T-helper 2 cell treated with Interferon-gamma antibody and Interleukin-4, amounts not matched to agents 5 μg/mL and 100 μg/mL, for 36 hours (primary cell): ENCODE data around the gene LMCD1.

Source experiments
- DNase-seq: peaks from one replicate; pipeline ENCODE4 v3.0.0; 2021; ENCODE audit warnings: low spot score
- H3K27ac Mint-ChIP-seq: one replicate; pipeline ENCODE4 v1.8.0; 2021; ENCODE audit warnings: mild to moderate bottlenecking, mixed read lengths
- H3K27me3 Mint-ChIP-seq: one replicate; pipeline ENCODE4 v1.8.0; 2021; ENCODE audit warnings: low read depth, mixed read lengths
- H3K36me3 Mint-ChIP-seq: one replicate; pipeline ENCODE4 v1.8.0; 2021; ENCODE audit warnings: low read depth, mixed read lengths
- H3K4me1 Mint-ChIP-seq: one replicate; pipeline ENCODE4 v1.8.0; 2021; ENCODE audit warnings: low read depth, mixed read lengths
- H3K4me3 Mint-ChIP-seq: one replicate; pipeline ENCODE4 v1.8.0; 2022; ENCODE audit warnings: mild to moderate bottlenecking, moderate library complexity, mixed read lengths
- H3K9me3 Mint-ChIP-seq: one replicate; pipeline ENCODE4 v1.8.0; 2021; ENCODE audit warnings: mixed read lengths

Gene LMCD1

GRCh38 chr3:8488877-8489276 is 12.7 kb upstream of the LMCD1 start:
- H3K27me3 Mint-ChIP-seq, result no peaks in the 10 kb centered on the region
- H3K4me1 Mint-ChIP-seq, result no peaks in the 10 kb centered on the region
- H3K9me3 Mint-ChIP-seq, result no peaks in the 10 kb centered on the region
- no peak overlapping the region for H3K4me3 Mint-ChIP-seq
- no peaks in the 10 kb centered on the region for H3K36me3 Mint-ChIP-seq
- DNase-seq, result no peak
- H3K27ac Mint-ChIP-seq, result no peak overlapping the region

- no peak overlapping the region for H3K4me3 Mint-ChIP-seq
- no peaks in the 10 kb centered on the region for H3K4me1 Mint-ChIP-seq
- H3K27me3 Mint-ChIP-seq, result no peaks in the 10 kb centered on the region
- H3K9me3 Mint-ChIP-seq, result no peaks in the 10 kb centered on the region
- no peaks in the 10 kb centered on the region for H3K36me3 Mint-ChIP-seq
- H3K27ac Mint-ChIP-seq, result no peak overlapping the region
- no peak for DNase-seq
Measured at GRCh38 chr3:8489278-8489792, 12.3 kb upstream of the LMCD1 start.

- Mint-ChIP-seq H3K4me1 (no peaks in the 10 kb centered on the region), H3K4me3 (no peak overlapping the region), H3K27ac (no peak overlapping the region), H3K27me3 (no peaks in the 10 kb centered on the region), H3K36me3 (no peaks in the 10 kb centered on the region), H3K9me3 (no peaks in the 10 kb centered on the region)
- no peak for DNase-seq
Measured at GRCh38 chr3:8490079-8490552, 11.5 kb upstream of the LMCD1 start.

- Mint-ChIP-seq H3K4me3 (no peak overlapping the region), H3K27me3 (no peaks in the 10 kb centered on the region), H3K9me3 (no peaks in the 10 kb centered on the region), H3K36me3 (no peaks in the 10 kb centered on the region), H3K27ac (no peak overlapping the region), H3K4me1 (no peaks in the 10 kb centered on the region)
- DNase-seq, result no peak
Measured at GRCh38 chr3:8491271-8492144, 10.1 kb upstream of the LMCD1 start.

GRCh38 chr3:8492744-8493511 is 8.7 kb upstream of the LMCD1 start:
- no peaks in the 10 kb centered on the region for H3K4me1 Mint-ChIP-seq
- H3K9me3 Mint-ChIP-seq, result no peaks in the 10 kb centered on the region
- no peak for DNase-seq
- no peak overlapping the region for H3K27ac Mint-ChIP-seq
- no peak overlapping the region for H3K4me3 Mint-ChIP-seq
- H3K27me3 Mint-ChIP-seq, result no peaks in the 10 kb centered on the region
- no peaks in the 10 kb centered on the region for H3K36me3 Mint-ChIP-seq

GRCh38 chr3:8493744-8494143 is 7.9 kb upstream of the LMCD1 start:
- DNase-seq, result no peak
- Mint-ChIP-seq H3K27ac (no peak overlapping the region), H3K4me3 (no peak overlapping the region)

GRCh38 chr3:8494327-8494726 is 7.3 kb upstream of the LMCD1 start:
- H3K4me3 Mint-ChIP-seq, result no peak overlapping the region
- H3K36me3 Mint-ChIP-seq, result no peaks in the 10 kb centered on the region
- no peak overlapping the region for H3K27ac Mint-ChIP-seq
- H3K27me3 Mint-ChIP-seq, result no peaks in the 10 kb centered on the region
- H3K4me1 Mint-ChIP-seq, result no peaks in the 10 kb centered on the region
- no peak for DNase-seq
- H3K9me3 Mint-ChIP-seq, result no peaks in the 10 kb centered on the region

More at GRCh38 chr3:8493744-8494143, 7.9 kb upstream of the LMCD1 start:
- no peaks in the 10 kb centered on the region for H3K9me3 Mint-ChIP-seq
- no peaks in the 10 kb centered on the region for H3K27me3 Mint-ChIP-seq
- no peaks in the 10 kb centered on the region for H3K36me3 Mint-ChIP-seq
- H3K4me1 Mint-ChIP-seq, result no peaks in the 10 kb centered on the region

GRCh38 chr3:8497582-8497981 is 4.0 kb upstream of the LMCD1 start:
- Mint-ChIP-seq H3K36me3 (no peaks in the 10 kb centered on the region), H3K27me3 (peaks cover 16% of the 10 kb centered on the region), H3K27ac (no peak overlapping the region), H3K9me3 (no peaks in the 10 kb centered on the region), H3K4me3 (no peak overlapping the region), H3K4me1 (peaks cover 7% of the 10 kb centered on the region)
- DNase-seq, result no peak

- Mint-ChIP-seq H3K27me3 (peaks cover 17% of the 10 kb centered on the region), H3K27ac (no peak overlapping the region), H3K4me3 (no peak overlapping the region), H3K9me3 (no peaks in the 10 kb centered on the region), H3K36me3 (no peaks in the 10 kb centered on the region), H3K4me1 (peaks cover 7% of the 10 kb centered on the region)
- DNase-seq, result no peak
Measured at GRCh38 chr3:8499181-8499611, 2.4 kb upstream of the LMCD1 start.

GRCh38 chr3:8500319-8500988 is 1.2 kb upstream of the LMCD1 start:
- no peak overlapping the region for H3K27ac Mint-ChIP-seq
- DNase-seq, result no peak
- H3K9me3 Mint-ChIP-seq, result no peaks in the 10 kb centered on the region
- H3K36me3 Mint-ChIP-seq, result no peaks in the 10 kb centered on the region
- peaks cover 17% of the 10 kb centered on the region for H3K27me3 Mint-ChIP-seq
- H3K4me1 Mint-ChIP-seq, result peaks cover 7% of the 10 kb centered on the region
- H3K4me3 Mint-ChIP-seq, result no peak overlapping the region

GRCh38 chr3:8500989-8501370 is 643 bp upstream of the LMCD1 start:
- peaks cover 17% of the 10 kb centered on the region for H3K27me3 Mint-ChIP-seq
- H3K9me3 Mint-ChIP-seq, result no peaks in the 10 kb centered on the region
- peak overlapping the region; percentile 4 for H3K27ac Mint-ChIP-seq
- no peaks in the 10 kb centered on the region for H3K36me3 Mint-ChIP-seq
- peaks cover 7% of the 10 kb centered on the region for H3K4me1 Mint-ChIP-seq
- no peak for DNase-seq
- peak overlapping the region; percentile 77 for H3K4me3 Mint-ChIP-seq

- peaks cover 17% of the 10 kb centered on the region for H3K27me3 Mint-ChIP-seq
- H3K36me3 Mint-ChIP-seq, result no peaks in the 10 kb centered on the region
- peaks cover 7% of the 10 kb centered on the region for H3K4me1 Mint-ChIP-seq
- no peak overlapping the region for H3K4me3 Mint-ChIP-seq
- H3K9me3 Mint-ChIP-seq, result no peaks in the 10 kb centered on the region
- DNase-seq, result no peak
- H3K27ac Mint-ChIP-seq, result no peak overlapping the region
Measured at GRCh38 chr3:8503461-8503860, 1.8 kb downstream of the LMCD1 start.

- no peaks in the 10 kb centered on the region for H3K36me3 Mint-ChIP-seq
- H3K9me3 Mint-ChIP-seq, result no peaks in the 10 kb centered on the region
- H3K4me1 Mint-ChIP-seq, result peaks cover 7% of the 10 kb centered on the region
- peak; percentile 29 for DNase-seq
- H3K27me3 Mint-ChIP-seq, result peaks cover 17% of the 10 kb centered on the region
- H3K4me3 Mint-ChIP-seq, result no peak overlapping the region
- H3K27ac Mint-ChIP-seq, result no peak overlapping the region
Measured at GRCh38 chr3:8503871-8504610, 2.4 kb downstream of the LMCD1 start.
